ENCODE data around the gene NUP214. TPM values are rescaled to one million over a fixed set of nuclear protein-coding genes. Genes with fewer than 3 reads are reported as not detected.
"Not testable (repeated sequence)": the region's sequence is repeated elsewhere in the genome, so short reads cannot be mapped to it uniquely, and the experiment has no call there.

The NUP214 gene
- total and polyA plus RNA-seq, 2 of the 4 experiments (the other 2 are of a cell fraction): 7.9 to 13.4 TPM

GRCh38 chr9:131099102-131099606 is 26.2 kb upstream of the NUP214 start:
- no peak overlapping the region for H2BK20ac ChIP-seq (ENCODE audit: low read depth, low read length)
- no peak overlapping the region for H3K18ac ChIP-seq (ENCODE audit: low read depth, low read length)
- dilution Hi-C loops (cut with HindIII; ENCODE audit: low sequenced_read_pairs, unreplicated experiment) (no loop called here), in situ Hi-C loops (cut with MboI; ENCODE audit: low sequenced_read_pairs) (no loop called here), intact Hi-C loops (cut with micrococcal nuclease) (no loop called here)
- H4K20me1 ChIP-seq (ENCODE audit: insufficient read depth, low read length): no peaks in the 10 kb centered on the region
- no peaks in the 10 kb centered on the region for H3K36me3 ChIP-seq (ENCODE audit: control insufficient read depth, insufficient read depth, low read length)
- ChIA-PET POLR2A (ENCODE audit: unreplicated experiment) (interaction anchor here (0.6 kb wide), 1 partner anchor 23 kb away, joined by 3 read pairs; no protein-coding TSS in a partner anchor), CTCF (no interaction called here)
- WGBS, 2 experiments (ENCODE audit: extremely low coverage in 2 of 2, insufficient read length in 1 of 2): 93% methylated on average over 4 of the region's 8 CpGs; no CpG with 5 or more reads in 1 of the 2 experiments
- H3K4me2 ChIP-seq (ENCODE audit: low read depth, low read length): no peak overlapping the region
- no peak overlapping the region for H2BK5ac ChIP-seq (ENCODE audit: low read depth, low read length, poor library complexity, severe bottlenecking)
- H3K9me3 ChIP-seq (ENCODE audit: control insufficient read depth, insufficient read depth, low read length): 0 out of 2 replicates have a peak, but pooled peaks cover 2% of the 10 kb centered on the region
- H3K23ac ChIP-seq (ENCODE audit: low read depth, low read length): no peak overlapping the region
- TF ChIP-seq CTCF (conservative IDR thresholded peaks at IDR 0.05; ENCODE audit: low read depth, low read length): no peak
- no peak for TF ChIP-seq MAFK (IDR thresholded peaks at IDR 0.05; ENCODE audit: low read depth, low read length)
- TF ChIP-seq CEBPB (IDR thresholded peaks at IDR 0.05; ENCODE audit: low read depth, low read length): no peak
- no peak for TF ChIP-seq ELK1 (IDR thresholded peaks at IDR 0.05; ENCODE audit: borderline replicate concordance, low read depth, low read length)
- no peak for ATAC-seq (ENCODE audit: low read depth)
- H3K4me3 ChIP-seq (ENCODE audit: insufficient read depth, low read depth, low read length): no peak overlapping the region
- H4K91ac ChIP-seq (ENCODE audit: insufficient read depth, low read depth, low read length): no peak overlapping the region
- no peak overlapping the region for H2AFZ ChIP-seq (replicated peaks; ENCODE audit: low read length, poor library complexity)
- no peak overlapping the region for H3K9ac ChIP-seq (ENCODE audit: low read depth, low read length)
- no peaks in the 10 kb centered on the region for H3K9me1 ChIP-seq (ENCODE audit: insufficient read depth, low read length)
- no peak for DNase-seq
- H4K5ac ChIP-seq (ENCODE audit: low read depth, low read length): no peak overlapping the region
- H3K27me3 ChIP-seq (ENCODE audit: control insufficient read depth, insufficient read depth, low read length): peaks cover 48% of the 10 kb centered on the region
- H3K27ac ChIP-seq (ENCODE audit: insufficient read depth, low read length): no peak overlapping the region
- H3K14ac ChIP-seq (replicated peaks; ENCODE audit: low read depth, low read length): no peak overlapping the region
- H2BK120ac ChIP-seq (ENCODE audit: low read depth, low read length): no peak overlapping the region
- no peak overlapping the region for H2AK5ac ChIP-seq (ENCODE audit: low read depth, low read length)
- H3K79me1 ChIP-seq (ENCODE audit: low read depth in 1 of 2, low read length in 2 of 2): no peaks in the 10 kb centered on the region
- H3K56ac ChIP-seq (ENCODE audit: extremely low read depth, insufficient read depth, low read length): no peak overlapping the region
- BruUV-seq (replicated peaks): no TSS peak
- H2AK9ac ChIP-seq (replicated peaks; ENCODE audit: low read depth, low read length, poor library complexity): no peak overlapping the region
- H2BK15ac ChIP-seq (ENCODE audit: low read depth, low read length): no peak overlapping the region
- H3K4ac ChIP-seq (ENCODE audit: low read depth, low read length): no peak overlapping the region
- no peak overlapping the region for H4K8ac ChIP-seq (ENCODE audit: low read depth in 2 of 2, low read length in 2 of 2)
- H3K4me1 ChIP-seq (ENCODE audit: control insufficient read depth, insufficient read depth, low read length): peaks cover 2% of the 10 kb centered on the region; the same call in 1 of the 2 replicates

GRCh38 chr9:131099845-131100244 is 25.5 kb upstream of the NUP214 start:
- H4K91ac ChIP-seq (ENCODE audit: insufficient read depth, low read depth, low read length); H3K23ac ChIP-seq (ENCODE audit: low read depth, low read length); H4K8ac ChIP-seq (ENCODE audit: low read depth in 2 of 2, low read length in 2 of 2); in situ Hi-C loops (cut with MboI; ENCODE audit: low sequenced_read_pairs); H4K20me1 ChIP-seq (ENCODE audit: insufficient read depth, low read length); H3K9ac ChIP-seq (ENCODE audit: low read depth, low read length); H3K56ac ChIP-seq (ENCODE audit: extremely low read depth, insufficient read depth, low read length); H2BK120ac ChIP-seq (ENCODE audit: low read depth, low read length); CTCF ChIA-PET; H3K4me2 ChIP-seq (ENCODE audit: low read depth, low read length); dilution Hi-C loops (cut with HindIII; ENCODE audit: low sequenced_read_pairs, unreplicated experiment); H3K9me3 ChIP-seq (ENCODE audit: control insufficient read depth, insufficient read depth, low read length); H2BK15ac ChIP-seq (ENCODE audit: low read depth, low read length); H3K36me3 ChIP-seq (ENCODE audit: control insufficient read depth, insufficient read depth, low read length); H3K14ac ChIP-seq (replicated peaks; ENCODE audit: low read depth, low read length); H2AFZ ChIP-seq (replicated peaks; ENCODE audit: low read length, poor library complexity); H3K18ac ChIP-seq (ENCODE audit: low read depth, low read length); H3K27ac ChIP-seq (ENCODE audit: insufficient read depth, low read length); DNase-seq; H3K4me3 ChIP-seq (ENCODE audit: insufficient read depth, low read depth, low read length); H2BK20ac ChIP-seq (ENCODE audit: low read depth, low read length); ATAC-seq (ENCODE audit: low read depth); POLR2A ChIA-PET (ENCODE audit: unreplicated experiment); H3K79me1 ChIP-seq (ENCODE audit: low read depth in 1 of 2, low read length in 2 of 2); H2AK5ac ChIP-seq (ENCODE audit: low read depth, low read length); BruUV-seq (replicated peaks); H4K5ac ChIP-seq (ENCODE audit: low read depth, low read length); intact Hi-C loops (cut with micrococcal nuclease); H3K9me1 ChIP-seq (ENCODE audit: insufficient read depth, low read length); H3K4me1 ChIP-seq (ENCODE audit: control insufficient read depth, insufficient read depth, low read length); H2AK9ac ChIP-seq (replicated peaks; ENCODE audit: low read depth, low read length, poor library complexity); H2BK5ac ChIP-seq (ENCODE audit: low read depth, low read length, poor library complexity, severe bottlenecking); H3K4ac ChIP-seq (ENCODE audit: low read depth, low read length): not testable (repeated sequence)
- WGBS, 2 experiments (ENCODE audit: extremely low coverage in 2 of 2, insufficient read length in 1 of 2): no CpG with 5 or more reads among the region's 8 CpGs
- H3K27me3 ChIP-seq (ENCODE audit: control insufficient read depth, insufficient read depth, low read length): peaks cover 42% of the 10 kb centered on the region
